ENCODE data around the gene GFI1. TPM values are rescaled to one million over a fixed set of nuclear protein-coding genes. Genes with fewer than 3 reads are reported as not detected.
A peak's percentile ranks its signal among the peaks of the same experiment; 100 is the strongest.

The GFI1 gene
- total RNA-seq, 6 donors from 2014 or later: 2.0 to 7.3 (median 4.0) TPM

GRCh38 chr1:92478393-92478792 is 8.3 kb downstream of the GFI1 start:
- H3K4me1 ChIP-seq: peaks cover 28 to 35% (median 32%) of the 10 kb centered on the region in 4 donors
- TF ChIP-seq POLR2A (IDR thresholded peaks at IDR 0.05) (no peak), POLR2AphosphoS5 (IDR thresholded peaks at IDR 0.05) (no peak), EP300 (IDR thresholded peaks at IDR 0.05) (no peak)
- TF ChIP-seq, protein P1, sequence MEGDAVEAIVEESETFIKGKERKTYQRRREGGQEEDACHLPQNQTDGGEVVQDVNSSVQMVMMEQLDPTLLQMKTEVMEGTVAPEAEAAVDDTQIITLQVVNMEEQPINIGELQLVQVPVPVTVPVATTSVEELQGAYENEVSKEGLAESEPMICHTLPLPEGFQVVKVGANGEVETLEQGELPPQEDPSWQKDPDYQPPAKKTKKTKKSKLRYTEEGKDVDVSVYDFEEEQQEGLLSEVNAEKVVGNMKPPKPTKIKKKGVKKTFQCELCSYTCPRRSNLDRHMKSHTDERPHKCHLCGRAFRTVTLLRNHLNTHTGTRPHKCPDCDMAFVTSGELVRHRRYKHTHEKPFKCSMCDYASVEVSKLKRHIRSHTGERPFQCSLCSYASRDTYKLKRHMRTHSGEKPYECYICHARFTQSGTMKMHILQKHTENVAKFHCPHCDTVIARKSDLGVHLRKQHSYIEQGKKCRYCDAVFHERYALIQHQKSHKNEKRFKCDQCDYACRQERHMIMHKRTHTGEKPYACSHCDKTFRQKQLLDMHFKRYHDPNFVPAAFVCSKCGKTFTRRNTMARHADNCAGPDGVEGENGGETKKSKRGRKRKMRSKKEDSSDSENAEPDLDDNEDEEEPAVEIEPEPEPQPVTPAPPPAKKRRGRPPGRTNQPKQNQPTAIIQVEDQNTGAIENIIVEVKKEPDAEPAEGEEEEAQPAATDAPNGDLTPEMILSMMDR (IDR thresholded peaks at IDR 0.05): no peak
- no peaks in the 10 kb centered on the region for H3K9me3 ChIP-seq
- H3K4me3 ChIP-seq: no peak overlapping the region
- H3K27me3 ChIP-seq: peaks cover 0 to 32% (median 17%) of the 10 kb centered on the region in 4 donors
- DNase-seq (no peak), ATAC-seq (ENCODE audit: low FRiP score in 2 of 2) (no peak)
- H3K27ac ChIP-seq: no peak overlapping the region
- WGBS, 2 donors: 84 to 89% methylated on average over 3 of the region's 3 CpGs
- no peaks in the 10 kb centered on the region for H3K36me3 ChIP-seq

GRCh38 chr1:92476071-92476631 is 10.6 kb downstream of the GFI1 start:
- TF ChIP-seq POLR2A (IDR thresholded peaks at IDR 0.05) (no peak), POLR2AphosphoS5 (IDR thresholded peaks at IDR 0.05) (no peak), EP300 (IDR thresholded peaks at IDR 0.05) (no peak)
- TF ChIP-seq, protein P1 (IDR thresholded peaks at IDR 0.05): no peak
- H3K36me3 ChIP-seq: no peaks in the 10 kb centered on the region
- H3K4me1 ChIP-seq: peaks cover 6 to 12% (median 10%) of the 10 kb centered on the region in 4 donors
- ATAC-seq (ENCODE audit: low FRiP score in 2 of 2): peak in 1 of 2 donors; percentile 12
- H3K4me3 ChIP-seq: no peak overlapping the region
- no peak for DNase-seq
- H3K9me3 ChIP-seq: no peaks in the 10 kb centered on the region
- no peak overlapping the region for H3K27ac ChIP-seq
- 34 to 56% methylated on average over 7 to 12 of the region's 12 CpGs for WGBS, 2 donors
- H3K27me3 ChIP-seq: peaks cover 0 to 13% (median 8%) of the 10 kb centered on the region in 4 donors

GRCh38 chr1:92475029-92475428 is 11.7 kb downstream of the GFI1 start:
- DNase-seq: no peak
- peaks cover 0 to 1% (median 0%) of the 10 kb centered on the region in 4 donors for H3K4me1 ChIP-seq
- H3K27ac ChIP-seq: no peak overlapping the region
- no peak for ATAC-seq (ENCODE audit: low FRiP score in 2 of 2)
- no peaks in the 10 kb centered on the region for H3K36me3 ChIP-seq
- no peak overlapping the region for H3K4me3 ChIP-seq
- TF ChIP-seq POLR2A (IDR thresholded peaks at IDR 0.05) (no peak), POLR2AphosphoS5 (IDR thresholded peaks at IDR 0.05) (no peak), EP300 (IDR thresholded peaks at IDR 0.05) (no peak)
- TF ChIP-seq, protein P1 (IDR thresholded peaks at IDR 0.05): no peak
- no peaks in the 10 kb centered on the region for H3K9me3 ChIP-seq
- H3K27me3 ChIP-seq: peaks cover 0 to 2% (median under 1%) of the 10 kb centered on the region in 4 donors
- 77 to 83% methylated on average over 3 of the region's 3 CpGs for WGBS, 2 donors

DNA sequence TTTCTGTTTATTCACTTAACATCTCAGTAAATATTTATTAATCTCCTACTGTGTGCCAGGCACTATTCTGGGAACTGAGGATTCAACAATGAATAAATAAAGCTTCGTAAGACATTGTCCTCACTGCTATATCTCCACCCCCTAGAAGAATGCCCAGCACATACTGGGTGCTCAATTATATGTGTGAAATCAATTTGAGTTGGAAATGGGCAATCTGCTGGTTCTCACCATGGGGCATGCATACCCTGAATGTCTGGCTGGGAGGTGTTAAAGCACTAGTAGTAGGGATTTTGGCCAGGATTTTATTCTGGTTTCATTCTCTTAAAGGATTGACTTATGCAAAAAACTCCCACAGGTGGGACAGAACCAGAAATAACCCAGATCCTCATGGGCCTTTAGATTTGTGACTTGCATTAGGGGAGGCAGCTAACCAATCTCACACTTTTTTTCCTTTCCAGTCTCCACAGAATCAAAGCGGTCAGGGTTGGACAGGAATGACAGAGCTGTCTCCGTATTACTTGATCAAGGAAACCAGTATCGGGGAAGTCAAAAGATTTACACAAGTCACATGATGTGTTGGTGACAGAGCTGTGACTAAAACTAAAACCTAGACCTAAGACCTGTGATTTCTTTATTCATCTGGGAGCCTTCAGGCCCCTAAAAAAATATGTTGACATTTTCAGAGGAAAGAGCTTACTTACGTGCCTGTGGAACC is 12.8 kb downstream of the GFI1 start:
- no peaks in the 10 kb centered on the region for H3K36me3 ChIP-seq
- H3K9me3 ChIP-seq: no peaks in the 10 kb centered on the region
- TF ChIP-seq POLR2AphosphoS5 (IDR thresholded peaks at IDR 0.05) (no peak), POLR2A (IDR thresholded peaks at IDR 0.05) (no peak), EP300 (IDR thresholded peaks at IDR 0.05) (no peak)
- TF ChIP-seq, protein P1 (IDR thresholded peaks at IDR 0.05): no peak
- WGBS, 2 donors: 65 to 76% methylated on average over 5 of the region's 5 CpGs
- no peak overlapping the region for H3K4me3 ChIP-seq
- no peaks in the 10 kb centered on the region for H3K4me1 ChIP-seq
- DNase-seq: no peak
- H3K27me3 ChIP-seq: no peaks in the 10 kb centered on the region
- no peak overlapping the region for H3K27ac ChIP-seq
- no peak for ATAC-seq (ENCODE audit: low FRiP score in 2 of 2)
